Activated effector memory CD4-positive, alpha-beta T cell treated with anti-CD3 and anti-CD28 coated beads, Interleukin-2, amount 50 U/mL, for 16 hours (primary cell): Measurements from ENCODE around the gene DGKH.
"Not testable (repeated sequence)": the region's sequence is repeated elsewhere in the genome, so short reads cannot be mapped to it uniquely, and the experiment has no call there.

Experiments used
- DNase-seq: peaks from one replicate; pipeline ENCODE4 v3.0.0-alpha.2; 2020

The DGKH gene

DNA sequence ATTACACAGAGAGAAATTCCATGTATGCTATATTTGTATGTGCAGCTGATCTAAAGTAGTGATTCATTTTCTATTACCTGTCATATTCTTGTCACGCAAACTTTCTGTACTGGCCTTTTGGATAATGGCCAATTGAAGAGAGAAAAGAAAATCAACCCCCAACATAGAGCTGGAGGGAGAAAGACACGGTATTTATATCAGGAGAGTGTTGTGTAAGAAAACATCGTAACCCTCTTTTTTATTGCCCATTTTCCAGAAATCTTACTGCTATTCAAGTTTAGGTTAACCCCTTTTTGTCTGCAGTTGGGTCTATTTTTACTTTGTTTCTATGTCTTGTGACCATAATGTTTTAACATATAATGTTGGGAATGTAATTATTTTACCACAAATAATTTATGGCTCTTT lies 27.9 kb downstream of the DGKH start:
- DNase-seq = no peak

DNA sequence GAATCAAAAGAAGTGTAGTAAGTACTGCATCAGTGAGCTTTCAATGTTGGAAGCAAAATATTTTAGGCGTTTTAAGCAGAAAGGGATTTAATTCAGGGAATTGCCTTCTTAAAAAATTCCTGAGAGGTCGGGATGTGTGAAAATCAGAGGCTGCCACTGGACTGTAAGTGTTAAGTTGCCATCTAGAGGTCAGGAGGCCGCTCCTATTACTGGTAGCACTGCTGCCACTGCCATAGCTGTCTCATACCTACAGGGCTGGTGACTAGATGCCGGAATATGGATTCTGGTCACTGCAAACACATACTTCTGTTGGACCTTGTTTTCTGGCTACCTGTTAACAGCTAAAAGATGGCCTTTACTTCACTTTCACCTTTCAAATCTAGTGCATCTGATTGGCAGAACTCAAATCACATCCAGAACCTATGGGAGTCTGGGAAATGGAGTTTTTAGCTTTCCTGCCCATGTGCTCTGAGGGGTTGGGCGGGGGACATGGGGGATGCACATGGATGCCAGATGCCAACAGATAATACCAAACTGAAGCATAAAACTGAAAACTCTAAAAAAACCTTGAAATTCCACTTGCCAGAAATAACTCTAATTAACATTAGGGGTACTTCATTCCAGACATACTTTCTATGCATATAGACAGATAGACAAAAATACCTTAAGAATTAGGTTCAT lies 29.8 kb downstream of the DGKH start:
- DNase-seq = no peak

- DNase-seq = no peak
Measured at GRCh38 chr13:42083138-42083770, 34.8 kb downstream of the DGKH start.

- no peak for DNase-seq
Measured at GRCh38 chr13:42084722-42085121, 36.3 kb downstream of the DGKH start.

DNA sequence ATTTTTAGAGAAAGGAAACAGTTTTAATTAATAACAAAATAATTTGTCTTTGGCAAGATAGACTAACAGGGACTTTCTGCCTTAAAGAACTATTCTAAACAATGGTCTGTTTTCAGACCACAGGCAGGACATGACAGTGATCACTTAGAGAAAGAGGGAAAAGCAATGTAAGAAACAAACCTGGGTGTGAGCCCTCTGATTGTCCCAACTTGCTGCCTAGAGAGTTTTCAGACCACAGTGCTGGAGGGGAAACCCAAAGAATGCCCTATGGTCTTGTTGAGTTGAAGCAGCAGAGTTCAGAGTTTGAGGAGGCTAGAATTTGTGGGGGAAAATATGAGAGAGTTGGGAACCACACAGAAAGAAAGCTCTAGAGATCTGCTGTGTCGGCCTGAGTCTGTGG lies 38.1 kb downstream of the DGKH start:
- DNase-seq = no peak

DNA sequence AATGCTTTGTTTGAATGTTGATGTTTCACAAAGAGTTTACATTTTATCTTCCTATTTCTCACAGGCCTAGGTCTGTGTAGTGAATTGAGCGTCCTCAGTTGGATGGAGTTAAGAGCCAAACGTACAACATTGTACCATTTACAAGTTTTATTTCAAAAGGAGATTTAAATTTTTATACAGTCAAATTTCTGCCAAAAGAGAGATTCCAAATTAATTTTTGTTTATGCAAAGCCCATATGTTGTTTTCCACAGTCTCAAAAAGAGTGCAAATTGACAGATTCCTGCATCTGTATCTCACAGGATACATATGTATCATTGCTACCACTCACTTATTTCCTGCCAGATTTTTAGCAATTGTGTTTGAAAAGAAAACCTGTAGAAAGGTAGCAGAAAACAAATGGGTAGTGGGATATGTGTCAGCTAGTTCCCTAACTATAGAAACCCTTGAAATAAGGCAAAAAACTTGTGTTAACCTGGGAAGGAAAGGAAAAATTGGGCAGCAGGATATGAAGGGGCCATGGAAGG lies 46.1 kb downstream of the DGKH start:
- no peak for DNase-seq

GRCh38 chr13:42096222-42096621 lies 47.8 kb downstream of the DGKH start:
- not testable (repeated sequence) for DNase-seq

GRCh38 chr13:42099962-42100675 lies 51.7 kb downstream of the DGKH start:
- no peak for DNase-seq

DNA sequence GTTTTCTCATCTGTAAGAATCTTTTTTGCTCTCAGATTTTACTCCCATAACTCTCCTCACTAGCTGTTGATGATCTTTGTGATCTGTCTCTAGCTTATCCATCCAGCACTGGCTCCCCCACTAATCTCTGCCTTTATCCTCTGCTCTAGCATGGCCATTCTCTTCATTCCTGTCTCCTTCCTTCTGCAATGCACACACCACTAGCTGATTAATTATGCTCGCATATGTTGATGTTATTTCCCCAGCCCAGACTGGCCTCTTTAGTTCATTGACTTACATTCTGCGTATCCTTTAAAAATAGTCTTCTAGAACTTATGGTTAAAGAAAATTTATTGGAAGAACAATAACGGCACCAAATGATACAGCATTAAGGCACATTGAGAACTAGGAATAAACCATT lies 52.5 kb downstream of the DGKH start:
- DNase-seq = no peak

DNA sequence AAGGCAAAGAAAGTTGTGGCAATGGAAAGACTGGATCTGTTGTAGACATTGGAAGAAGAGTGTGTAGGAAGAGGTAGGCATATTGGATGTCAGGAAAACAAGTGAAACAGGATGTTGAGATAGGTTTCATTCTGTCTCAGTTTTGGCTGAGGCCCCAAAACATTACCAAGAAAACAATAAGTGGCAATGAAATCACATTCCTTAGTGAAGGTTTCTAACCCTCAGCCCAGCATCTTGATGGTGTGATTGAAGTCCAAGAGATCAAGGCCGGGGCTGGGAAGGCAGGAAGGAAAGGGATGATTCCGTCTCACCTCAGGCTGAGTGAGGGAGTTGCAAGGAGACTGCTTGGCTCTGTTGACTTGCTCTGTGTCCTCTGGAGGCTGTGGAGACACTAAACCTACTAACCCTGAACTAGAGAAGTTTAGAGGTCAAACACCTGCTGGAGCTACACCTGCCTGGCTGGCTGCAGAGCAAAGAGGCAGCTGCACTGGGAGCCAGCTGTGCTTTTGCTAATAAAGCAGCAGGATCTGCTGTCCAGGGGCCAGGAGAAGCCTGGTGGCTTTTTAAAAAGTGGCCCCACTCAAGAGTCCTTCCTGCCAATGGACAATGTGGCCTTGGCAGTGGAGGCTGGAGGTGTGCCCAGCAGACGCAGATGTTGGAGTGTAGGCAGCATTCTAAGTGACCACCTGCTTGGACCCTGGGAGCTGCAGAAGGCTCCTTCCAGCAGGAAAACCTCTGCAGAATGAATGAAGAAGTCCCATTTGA lies 53.6 kb downstream of the DGKH start:
- no peak for DNase-seq

GRCh38 chr13:42102961-42103865 lies 54.8 kb downstream of the DGKH start:
- DNase-seq = no peak

DNA sequence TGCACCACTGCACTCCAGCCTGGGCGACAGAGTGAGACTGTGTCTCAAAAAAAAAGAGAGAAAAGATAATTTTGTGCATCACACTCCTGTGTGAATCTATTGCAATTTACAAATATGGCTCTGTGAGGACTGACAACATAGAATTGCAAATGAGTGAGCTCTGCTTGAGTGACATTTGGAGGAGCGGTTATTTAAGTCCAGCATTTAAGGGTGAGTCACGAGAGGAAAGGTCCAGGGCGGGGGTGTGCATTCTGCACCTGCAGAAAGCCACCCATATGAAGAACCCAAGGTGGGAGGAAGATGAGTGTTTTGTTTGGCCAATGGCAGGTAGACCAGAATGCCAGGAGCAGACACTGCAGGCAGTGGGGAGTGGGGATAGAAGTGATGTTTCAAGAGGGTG lies 58.5 kb downstream of the DGKH start:
- no peak for DNase-seq

GRCh38 chr13:42107421-42107820 lies 59.0 kb downstream of the DGKH start:
- DNase-seq = no peak

- no peak for DNase-seq
Measured at GRCh38 chr13:42108217-42108616, 59.8 kb downstream of the DGKH start.

DNA sequence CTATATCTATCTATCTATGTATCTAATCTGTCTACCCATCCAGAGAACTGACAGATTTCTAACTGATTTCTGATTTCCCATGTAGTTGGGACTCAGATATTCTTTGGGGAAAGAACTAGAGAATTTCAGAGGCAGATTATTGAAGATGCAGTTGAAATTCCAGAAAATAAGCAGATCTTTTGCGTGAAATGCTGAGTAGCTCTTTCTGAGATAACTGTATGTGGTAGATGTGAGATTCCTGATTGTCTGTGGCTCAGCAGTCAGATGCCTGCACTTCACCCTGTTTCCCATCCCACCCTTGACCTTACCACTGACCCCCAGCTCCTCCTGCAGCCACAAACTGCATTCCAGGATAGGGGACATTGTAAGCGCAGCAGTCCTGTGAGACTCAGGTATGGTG lies 61.5 kb downstream of the DGKH start:
- no peak for DNase-seq

DNA sequence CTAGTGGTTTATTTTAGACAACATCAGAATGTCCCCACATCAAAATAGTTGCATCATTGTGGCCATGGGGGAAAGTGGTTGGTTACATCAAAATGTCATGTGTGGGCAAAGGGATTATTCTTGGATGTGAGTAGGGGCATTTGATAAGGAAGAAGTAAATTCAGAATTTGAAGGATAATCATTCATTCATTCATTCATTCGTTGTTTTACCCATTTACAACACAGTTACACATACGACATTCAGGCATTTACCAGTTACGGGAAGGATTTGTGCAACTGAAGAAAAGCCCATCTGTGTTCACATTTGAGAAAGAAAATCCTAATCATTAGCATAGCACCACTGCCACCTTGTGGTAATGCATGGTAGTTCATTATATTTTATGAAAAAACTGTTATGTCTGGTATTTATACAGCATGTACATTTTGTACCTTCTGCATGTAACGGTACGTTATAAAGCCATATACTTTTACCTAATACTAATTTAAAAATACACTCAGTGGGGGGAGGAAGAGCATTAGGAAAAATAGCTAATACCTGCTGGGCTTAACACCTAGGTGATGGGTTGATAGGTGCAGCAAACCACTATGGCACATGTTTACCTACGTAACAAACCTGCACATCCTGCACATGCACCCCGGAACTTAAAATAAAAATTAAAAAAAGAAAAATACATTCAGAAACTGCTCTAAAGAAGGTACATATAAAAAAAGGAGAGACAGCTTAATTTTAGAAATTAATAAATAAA lies 62.1 kb downstream of the DGKH start:
- no peak for DNase-seq

- no peak for DNase-seq
Measured at GRCh38 chr13:42112864-42113263, 64.4 kb downstream of the DGKH start.

DNA sequence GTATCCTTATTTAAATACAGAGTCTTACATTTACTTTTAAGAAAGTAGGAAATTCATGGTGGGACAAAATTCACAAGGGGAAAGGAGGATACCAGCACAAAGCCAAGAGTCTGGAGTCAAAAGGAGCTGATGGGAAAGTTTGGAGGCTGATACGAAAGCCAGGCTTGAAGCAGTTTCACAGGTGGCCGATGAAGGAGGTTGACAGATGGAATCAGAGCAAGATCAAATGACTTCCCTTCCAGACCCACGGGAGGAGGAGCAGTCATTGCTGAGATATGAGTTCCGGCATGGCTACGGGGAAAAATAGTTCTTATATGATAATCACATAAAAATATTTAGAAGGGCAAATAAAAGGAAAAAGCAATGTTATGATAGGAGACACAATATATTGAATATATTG lies 65.0 kb downstream of the DGKH start:
- no peak for DNase-seq

DNA sequence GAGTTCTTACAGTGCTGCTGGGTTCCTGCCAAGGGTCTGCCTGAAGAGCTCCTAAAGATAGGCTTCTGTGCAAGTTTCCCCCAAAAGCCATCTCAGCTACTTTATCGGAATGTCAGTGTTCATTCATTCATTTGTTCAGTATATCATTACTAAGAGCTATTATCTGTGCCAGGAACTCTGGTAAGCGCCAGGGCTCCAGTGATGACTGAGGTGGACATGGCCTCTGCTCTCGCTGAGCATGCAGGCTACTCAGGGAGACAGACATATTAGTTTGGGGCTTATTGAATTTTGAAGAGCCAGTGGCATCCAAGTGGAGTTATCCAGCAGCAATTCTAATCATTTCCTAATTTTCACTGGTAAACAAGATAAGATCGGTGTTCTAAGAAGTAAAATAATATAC lies 65.8 kb downstream of the DGKH start:
- no peak for DNase-seq

GRCh38 chr13:42114912-42115311 lies 66.5 kb downstream of the DGKH start:
- DNase-seq = no peak

GRCh38 chr13:42116225-42116624 lies 67.8 kb downstream of the DGKH start:
- no peak for DNase-seq
